IPS DF 4.7 (cell line): Measurements from ENCODE around the gene RENBP.
"Not testable (repeated sequence)": the region's sequence is repeated elsewhere in the genome, so short reads cannot be mapped to it uniquely, and the experiment has no call there.

ENCODE experiments used
- DNase-seq: peaks from one replicate; pipeline ENCODE4 v3.0.0-alpha.2; 2013; ENCODE audit warnings: low spot score; ENCODE audit errors: extremely low read depth

Gene RENBP

DNA sequence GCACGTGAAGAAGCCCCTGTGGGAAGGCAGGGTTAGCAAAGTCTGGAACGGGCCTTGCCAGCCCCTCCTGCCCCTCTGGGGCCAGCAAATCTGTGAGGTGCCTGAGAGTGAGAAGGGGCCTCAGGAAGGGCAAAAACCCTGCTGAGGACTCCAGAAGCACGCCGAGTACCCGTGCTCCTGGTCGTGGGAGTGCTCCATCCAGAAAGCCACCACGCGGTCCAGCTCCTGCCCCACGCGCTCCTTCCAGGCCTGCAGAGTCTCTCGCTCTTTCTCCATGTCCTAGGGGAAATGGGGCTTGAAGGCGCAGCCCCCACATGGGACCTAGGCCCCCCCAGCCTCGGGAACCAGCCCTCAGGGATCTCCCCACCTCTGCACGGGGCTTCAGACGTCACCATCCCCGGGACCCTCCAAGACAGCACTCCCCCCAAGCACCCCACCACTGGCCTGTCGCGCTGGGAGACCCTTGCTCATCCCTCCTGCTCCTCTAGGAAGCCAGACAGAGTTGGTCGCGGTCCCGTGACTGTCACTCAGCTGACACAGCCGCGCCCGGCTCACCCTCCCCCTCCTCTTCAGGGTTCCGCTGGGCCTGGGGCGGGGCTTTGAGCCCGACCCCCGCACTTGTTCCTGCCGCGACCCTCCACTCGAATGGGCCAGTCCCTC is at the start of gene RENBP:
Gene RENBP, minus strand, starts transcription at position 504 of the 660 bp plus-strand sequence. Its CDS starts 33 bp downstream, at position 471.
- no peak for DNase-seq

DNA sequence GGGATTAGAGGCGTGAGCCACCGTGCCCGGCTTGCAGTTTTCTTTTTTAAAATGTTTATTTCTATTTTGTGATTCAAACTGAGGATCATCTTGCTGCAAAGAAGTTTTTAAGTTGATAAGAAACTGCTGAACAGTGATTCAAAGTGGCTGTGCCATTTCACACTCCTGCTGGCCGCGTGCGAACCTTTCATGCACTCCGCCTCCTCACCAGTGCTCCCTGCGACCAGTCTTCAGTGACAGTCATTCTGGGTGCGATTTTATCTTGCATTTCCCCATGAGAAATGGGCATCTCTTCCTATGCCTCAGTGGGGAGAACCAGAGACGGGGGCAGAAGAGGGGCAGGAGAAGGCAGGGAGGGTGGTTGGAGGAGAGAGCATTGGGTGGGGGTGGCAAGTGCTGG is 49.5 kb upstream of the RENBP start:
- DNase-seq = no peak

DNA sequence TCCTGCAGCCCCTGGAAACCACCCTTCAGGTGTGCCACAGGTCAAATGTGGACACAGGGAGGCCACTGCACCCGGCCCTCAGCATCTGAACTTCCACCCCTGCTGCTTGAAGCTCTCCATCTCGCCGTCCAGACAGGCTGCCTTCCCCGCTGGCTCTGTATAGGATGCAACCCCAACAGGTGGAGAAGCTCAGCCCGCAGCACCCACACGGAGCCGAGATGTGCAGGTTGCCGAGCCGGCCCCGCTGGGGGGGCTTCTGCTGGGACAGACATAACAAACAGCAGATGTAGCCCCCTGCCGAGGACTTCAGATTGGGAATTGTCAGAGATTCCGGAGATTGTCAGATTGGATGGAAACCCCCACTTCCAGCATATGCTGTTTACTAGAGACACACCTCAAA is 48.6 kb upstream of the RENBP start:
- DNase-seq = no peak

DNA sequence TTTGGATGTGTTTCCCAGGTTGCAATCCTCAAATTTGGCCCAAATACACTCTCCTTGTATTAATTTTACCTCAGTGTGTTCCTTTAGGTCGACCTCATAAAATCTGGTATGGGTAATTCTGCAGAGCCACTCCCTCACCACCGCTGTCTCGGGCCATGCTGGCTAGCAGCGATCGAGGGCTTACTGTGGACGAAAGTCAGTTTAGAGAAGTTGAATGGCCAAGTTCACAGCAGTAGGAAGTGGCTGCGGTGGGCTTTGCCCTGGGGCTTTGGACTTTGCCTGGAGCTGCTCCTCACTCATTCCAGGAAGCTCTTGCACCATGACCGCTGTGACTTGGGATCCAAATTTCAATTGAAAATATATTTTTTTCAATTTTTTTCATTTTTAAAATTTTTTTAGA is 47.7 kb upstream of the RENBP start:
- no peak for DNase-seq

DNA sequence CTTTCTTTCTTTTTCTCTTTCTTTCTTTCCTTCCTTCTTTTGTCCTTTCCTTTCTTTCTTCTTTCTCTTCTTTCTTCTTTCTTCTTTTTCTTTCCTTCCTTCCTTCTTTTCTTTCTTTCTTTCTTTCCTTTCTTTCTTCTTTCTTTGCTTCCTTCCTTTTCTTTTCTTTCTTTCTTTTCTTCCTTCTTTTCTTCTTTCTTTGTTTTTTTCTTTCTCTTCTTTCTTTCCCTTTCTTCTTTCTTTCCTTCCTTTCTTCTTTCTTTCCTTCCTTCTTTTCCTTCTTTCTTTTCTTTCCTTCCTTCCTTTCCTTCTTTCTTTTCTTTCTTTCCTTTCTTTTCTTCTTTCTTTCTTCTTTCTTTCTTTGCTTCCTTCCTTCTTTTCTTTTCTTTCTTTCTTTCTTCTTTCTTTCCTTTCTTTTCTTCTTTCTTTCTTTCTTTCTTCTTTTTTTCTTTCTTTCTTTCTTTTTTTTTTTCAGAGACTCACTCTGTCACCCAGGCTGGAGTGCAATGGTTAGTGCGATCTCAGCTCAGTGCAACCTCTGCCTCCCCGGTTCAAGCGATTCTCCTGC is 46.7 kb upstream of the RENBP start:
- DNase-seq = no peak

DNA sequence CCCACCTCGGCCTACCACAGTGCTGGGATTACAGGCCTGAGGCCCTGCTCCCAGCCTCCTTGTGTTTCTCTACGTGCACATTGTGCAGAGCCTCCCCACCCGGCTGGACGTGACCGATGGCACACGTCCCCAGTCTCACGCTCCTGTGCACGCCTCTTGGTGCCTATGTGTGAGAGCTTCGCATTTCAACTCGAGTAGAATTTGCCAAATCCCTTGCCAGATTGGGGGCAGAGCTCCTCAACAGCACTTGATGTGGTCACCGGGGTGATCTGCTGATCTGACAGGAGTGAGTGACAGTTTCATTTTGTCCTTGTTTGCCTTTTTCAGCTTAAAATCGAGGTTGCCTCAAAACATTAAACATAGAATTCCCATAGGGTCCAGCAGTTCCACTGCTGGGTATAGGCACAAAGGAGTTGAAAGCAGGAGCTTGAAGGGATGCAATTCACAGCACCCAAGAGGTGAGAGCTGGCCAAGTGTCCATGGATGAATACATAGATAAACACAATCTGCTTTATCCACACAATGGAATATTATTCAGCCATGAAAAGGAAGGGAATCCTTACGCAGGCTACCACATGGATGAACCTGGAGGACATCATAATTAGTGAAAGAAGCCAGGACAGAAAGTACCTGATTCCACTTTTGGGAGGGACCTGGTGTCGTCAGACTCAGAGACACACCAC is 45.7 kb upstream of the RENBP start:
- DNase-seq = no peak

DNA sequence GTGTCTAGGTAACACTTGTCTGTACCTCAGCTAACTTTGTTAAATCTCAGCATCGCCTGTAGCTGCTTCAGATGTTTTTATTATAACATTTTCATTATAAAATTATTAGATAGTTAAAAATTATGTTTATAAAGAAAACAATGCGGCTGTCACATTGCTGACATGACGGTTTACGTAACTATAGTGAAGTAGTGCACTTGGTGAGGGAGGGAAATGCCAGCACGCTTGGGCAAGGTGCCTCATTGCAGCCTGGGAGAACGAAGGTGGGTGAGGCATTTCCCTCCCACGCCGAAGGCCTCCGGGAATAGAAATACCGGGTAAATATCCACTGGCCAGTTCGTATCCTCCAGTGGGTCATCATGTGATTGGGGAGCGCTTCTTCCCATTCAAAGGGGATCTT is 44.0 kb upstream of the RENBP start:
- DNase-seq = no peak

DNA sequence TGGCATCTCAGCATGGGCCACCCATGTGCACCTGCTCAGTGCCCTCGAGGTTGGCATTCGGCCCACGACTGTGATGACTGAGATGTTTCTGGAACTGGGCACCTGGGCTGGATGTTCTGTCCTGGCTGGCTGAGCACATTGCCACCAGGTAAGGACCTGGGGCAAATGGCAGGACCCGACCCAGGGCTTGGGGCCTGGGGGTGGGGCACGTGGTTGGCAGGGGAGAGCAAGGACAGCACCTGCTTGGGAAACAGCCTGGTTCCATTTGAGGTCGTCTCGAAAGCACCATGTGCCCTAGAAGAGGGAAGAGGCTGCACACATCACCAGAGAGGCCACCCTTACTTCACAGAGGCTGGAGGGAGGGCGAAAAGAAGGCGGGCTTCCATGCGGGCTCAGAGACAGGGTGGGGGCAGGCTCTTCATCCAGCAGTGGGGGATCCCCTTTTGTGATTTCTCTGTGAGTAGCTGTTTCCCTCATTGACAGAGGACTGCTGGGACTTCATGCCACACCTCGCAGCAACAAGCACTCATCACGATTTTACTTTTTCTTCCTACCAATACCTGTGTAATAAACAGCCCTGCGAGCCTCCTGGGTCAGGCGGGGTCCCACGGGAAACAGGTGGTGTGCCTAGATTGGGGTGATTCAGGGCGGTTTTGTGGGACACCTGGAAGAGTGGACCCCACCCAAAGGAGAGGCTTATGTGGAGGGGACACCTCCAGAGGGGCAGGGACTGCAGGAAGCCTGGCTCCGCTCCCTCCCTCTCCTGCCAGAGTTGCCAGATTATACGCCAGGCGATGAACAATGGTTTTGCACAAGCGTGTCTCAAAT is 40.1 kb upstream of the RENBP start:
- no peak for DNase-seq

DNA sequence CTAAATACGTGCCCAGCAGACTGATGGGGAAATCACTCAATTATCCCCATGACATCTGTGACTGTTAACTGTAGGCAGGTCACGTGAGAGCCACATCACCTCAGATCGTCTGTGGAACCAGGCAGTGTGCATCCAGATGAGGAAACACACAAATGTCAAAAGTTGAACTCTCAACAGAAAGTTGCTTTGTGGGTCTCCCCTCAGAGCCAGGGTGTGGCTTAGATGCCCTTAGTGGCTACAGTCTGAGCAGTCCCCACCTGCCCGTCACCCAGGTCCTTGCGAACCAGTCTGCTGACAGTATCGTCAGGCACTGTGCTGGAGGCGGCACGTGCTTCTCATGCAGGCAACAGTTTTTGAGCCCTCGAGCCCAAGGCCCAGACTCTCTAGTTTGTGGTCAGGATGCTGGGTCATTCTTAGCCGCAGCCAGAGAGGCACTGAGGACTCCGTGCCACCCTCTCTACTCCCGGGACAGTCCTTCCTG is 38.9 kb upstream of the RENBP start:
- DNase-seq = no peak

DNA sequence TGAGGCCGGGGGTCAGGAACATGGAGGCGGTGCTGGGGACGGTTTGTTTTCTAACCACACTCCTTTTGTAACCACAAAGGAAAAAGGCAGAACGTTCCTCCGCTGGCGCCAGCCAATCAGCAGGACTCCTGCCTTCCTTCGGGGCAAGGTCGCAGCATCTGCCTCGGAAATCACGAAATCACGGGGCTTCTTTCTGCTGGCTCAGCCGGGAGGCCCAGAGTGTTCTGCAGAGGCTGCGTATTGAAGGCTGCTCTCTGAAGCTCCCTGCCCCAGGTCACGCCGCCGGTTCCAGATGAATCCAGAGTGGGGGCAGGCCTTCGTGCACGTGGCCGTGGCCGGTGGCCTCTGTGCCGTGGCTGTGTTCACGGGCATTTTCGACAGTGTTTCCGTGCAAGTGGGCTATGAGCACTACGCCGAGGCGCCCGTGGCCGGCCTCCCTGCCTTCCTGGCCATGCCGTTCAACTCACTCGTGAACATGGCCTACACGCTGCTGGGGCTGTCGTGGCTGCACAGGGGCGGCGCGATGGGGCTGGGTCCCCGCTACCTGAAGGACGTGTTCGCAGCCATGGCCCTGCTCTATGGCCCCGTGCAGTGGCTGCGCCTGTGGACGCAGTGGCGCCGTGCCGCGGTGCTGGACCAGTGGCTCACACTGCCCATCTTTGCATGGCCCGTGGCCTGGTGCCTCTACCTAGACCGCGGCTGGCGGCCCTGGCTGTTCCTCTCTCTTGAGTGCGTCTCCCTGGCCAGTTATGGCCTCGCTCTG is 37.5 kb upstream of the RENBP start:
- DNase-seq = no peak

DNA sequence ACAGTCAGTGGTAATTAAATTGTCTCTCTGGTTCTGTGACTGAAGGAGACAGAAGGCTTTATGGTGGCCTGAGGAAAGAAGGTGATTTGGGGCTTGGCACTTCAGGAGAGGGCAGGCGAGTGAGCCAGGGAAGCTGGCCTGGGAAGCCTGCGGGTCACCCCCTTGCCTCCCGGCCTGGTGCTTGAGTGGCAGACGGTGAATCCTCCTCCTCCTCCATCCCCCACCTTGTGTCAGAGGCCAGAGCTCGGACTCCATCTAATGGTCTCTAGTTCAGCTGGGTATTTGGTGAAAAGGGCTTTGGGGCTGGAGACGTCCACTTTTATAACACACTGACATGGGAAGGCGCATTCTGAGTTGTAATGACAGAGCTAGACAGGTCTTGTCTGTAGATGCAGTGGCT is 36.8 kb upstream of the RENBP start:
- no peak for DNase-seq

DNA sequence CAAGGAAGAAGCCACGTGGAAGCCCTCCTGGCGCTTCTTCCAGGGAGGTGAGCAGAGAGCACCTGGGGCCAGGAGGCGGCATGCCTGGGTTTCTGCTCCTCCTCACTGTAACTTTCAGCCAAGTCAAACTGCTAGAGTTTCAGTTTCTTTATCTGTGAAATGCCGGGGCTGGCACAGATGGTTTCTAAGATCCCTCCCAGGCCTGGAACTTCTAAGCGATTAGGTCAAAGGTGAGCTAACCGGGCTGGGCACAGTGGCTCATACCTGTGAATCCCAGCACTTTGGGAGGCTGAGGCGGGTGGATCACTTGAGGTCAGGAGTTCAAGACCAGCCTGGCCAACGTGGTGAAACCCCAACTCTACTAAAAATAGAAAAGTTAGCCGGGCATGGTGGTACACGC is 36.0 kb upstream of the RENBP start:
- DNase-seq = not testable (repeated sequence)

DNA sequence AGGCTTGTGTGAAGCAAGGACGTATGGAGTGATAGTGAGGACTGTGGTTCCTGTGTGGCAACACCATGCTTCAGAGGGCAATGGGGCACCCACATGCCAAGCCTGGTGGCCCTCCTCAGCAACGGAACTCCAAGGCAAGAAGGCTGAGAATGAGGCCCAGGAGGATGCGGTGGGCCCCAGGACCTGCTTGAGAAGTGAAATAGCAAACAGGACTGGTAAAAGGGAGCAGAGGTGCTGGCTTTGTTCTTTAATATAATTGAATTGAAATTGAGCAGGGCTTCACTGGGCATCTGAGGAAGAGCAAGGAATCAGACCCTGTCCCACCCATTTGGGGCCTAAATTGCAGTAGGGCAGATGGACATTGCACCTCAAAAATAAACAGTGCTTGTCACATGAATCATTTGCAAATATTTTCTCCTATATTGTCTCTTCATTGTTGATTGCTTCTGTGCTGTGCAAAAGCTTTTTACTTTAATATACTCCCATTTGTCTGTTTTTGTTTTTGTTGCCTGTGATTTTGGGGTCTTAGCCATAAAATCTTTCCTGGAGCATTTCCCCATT is 30.4 kb upstream of the RENBP start:
- DNase-seq = no peak

DNA sequence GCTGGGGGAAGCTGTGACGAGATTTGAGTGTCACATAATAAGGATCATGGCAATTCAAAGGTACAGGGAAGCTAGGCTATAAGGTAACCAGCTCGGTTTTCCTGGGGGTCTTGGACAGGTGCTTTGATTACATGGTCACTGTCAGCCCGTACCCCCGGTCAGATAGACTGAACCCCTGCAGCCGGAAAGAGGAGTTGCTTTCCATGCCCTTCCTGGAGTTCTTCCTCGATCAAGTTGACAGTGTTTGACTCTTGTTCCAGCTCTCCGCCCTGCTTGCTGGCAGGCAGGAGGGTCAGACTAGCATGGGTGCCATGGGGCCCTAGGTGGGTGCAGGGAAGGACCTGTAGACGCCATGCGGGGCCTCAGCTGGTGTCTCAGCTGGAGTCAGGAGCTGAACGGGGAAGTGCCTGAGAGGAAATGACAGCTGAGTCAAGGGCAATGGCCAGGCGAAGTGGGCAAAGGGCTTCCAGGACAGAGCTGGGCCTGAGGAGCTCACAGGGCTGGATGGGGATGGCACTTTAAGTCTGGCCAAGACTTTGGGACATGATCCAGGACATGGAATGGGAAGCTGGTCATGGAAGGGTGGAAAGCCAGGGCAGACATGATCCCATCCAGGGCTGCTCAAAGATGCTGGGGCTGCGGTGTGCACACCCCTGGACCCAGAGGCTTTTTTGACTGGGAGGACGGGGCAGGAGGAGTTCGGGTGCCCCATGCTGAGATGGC is 29.7 kb upstream of the RENBP start:
- no peak for DNase-seq

DNA sequence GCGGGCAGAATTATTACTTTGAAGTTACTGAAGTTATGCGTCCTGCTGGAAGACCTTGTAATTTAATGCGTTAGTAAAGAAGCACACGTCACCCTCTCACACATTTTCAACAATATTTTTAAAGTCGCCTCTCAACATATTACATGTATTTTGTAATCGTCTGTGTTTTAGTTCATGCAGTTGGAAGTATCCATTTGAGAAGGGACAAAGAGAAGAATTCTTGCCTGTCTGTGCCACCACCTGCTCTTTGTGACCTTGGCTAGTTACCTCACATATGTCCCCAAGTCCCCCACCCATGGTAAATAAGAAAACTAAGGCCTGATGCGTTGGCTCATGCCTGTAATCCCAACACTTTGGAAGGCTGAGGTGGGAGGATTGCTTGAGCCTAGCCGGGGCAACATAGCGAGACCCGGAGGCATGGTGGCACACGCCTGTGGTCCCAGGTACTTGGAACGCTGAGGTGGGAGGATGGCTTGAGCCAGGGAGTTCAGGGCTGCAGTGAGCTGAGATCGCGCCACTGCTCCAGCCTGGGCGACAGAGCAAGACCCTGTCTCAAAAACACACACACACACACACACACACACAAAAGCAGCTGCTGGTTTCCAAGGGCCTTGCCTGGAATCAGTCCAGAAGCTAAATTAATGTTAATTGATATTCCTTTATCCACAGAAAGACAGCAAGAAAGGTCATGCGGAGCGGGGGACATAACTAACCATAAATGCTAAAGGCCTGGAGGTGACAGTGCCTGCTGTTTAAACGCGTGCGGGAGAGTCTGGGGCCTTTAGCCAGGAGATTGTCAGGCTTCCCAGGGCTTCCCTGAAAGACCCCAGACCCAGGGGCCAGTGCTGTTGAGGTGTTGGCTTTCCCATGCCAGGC is 28.9 kb upstream of the RENBP start:
- no peak for DNase-seq

DNA sequence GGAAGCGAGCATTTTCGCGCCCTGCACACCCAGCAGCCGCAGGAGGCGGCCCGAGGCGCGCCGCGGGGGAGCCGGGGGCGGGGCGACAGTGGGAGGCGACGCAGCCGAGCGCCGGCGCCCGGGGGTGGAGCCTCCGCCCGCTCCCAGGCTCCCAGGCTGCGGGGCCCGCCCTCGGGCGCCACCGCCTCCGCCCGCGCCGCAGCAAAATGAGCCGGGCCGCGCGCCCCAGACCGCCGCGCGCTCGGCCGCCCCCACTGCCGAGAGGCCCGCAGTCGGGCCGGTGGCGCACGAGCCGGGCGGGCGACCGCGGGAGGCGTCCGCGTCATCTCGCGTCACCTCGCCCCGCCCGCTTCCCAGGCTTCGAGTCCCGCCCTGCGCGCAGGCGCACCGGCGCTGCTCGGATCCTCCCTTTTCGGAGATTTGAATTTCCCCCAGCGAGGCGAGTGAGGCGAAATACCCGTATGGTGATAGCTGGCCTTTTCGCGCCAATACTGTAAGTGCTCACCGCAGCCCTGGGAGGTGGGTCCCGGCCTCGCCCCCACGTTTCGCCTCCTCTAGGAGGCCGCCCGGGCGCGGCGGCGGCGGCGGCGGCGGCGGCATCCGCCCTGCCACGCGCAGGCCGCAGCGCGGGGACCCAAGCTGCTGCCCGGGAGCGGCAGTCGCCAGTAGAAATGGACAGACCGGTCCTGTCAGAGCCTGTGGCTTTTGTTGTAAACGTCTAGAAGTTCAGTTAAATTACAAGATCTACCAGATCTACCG is 28.1 kb upstream of the RENBP start, which contains the start of gene TMEM187:
Gene TMEM187, plus strand, starts transcription at position 387 of the 759 bp plus-strand sequence. CDS start 9,309 bp downstream, outside the sequence.
- no peak for DNase-seq

DNA sequence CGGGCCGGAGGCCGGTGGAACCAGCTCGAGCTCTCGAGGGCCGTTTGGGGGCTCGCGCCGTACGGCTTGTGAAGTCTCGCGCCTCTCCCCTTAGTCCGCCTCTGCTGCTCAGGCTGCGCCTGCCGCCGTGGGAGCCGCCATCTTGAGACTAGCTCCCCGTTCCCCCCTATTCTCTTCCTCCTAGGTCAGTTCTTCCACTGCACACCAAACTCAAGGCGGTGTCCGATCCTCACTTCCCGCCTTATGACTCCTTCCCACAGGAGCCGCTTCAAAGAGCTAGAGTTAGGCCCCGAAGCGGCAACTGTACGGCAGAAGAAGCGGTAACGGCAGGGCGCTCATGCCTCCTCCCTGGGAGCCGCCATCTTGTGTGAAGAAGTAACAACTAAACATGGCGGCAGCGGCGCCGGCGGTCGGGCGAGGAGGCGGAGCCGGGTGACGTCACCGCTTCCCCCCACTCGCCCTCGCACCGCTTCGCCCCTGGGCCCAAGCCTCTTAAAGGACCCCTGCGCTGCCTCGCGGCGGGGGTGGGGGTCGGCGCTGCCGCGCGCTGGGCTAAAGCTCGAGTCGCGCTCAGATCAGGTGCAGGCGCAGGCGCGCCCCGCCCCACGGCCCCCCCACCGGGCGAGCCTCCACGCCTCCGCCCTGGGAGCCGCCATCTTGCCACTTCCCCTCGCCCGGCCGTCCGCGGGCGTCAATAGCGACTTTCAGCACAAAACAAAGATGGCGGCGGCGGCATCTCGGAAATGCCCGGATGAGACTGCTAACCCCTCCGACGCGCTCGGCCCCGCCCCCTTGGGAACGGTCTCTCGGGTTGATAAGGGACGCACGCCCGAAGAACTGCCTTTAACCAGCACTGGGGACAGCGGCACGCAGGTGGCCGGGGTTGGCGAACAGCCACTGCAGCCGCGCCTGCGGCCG is 27.3 kb upstream of the RENBP start, which contains the start of gene HCFC1:
Gene HCFC1, minus strand, starts transcription at position 369 of the 918 bp plus-strand sequence. CDS start 978 bp downstream, outside the sequence.
- no peak for DNase-seq
